HPDE6-E6E7 (cell line): ENCODE measurements around the gene IER2.
"Not testable (repeated sequence)": the region's sequence is repeated elsewhere in the genome, so short reads cannot be mapped to it uniquely, and the experiment has no call there.

Experiments used
- DNase-seq: peaks from one replicate; pipeline ENCODE4 v3.0.0; 2011; ENCODE audit warnings: missing footprints; ENCODE audit errors: extremely low spot score

The IER2 gene

GRCh38 chr19:13198634-13199033, 48.4 kb downstream of the IER2 start:
- DNase-seq, result no peak

GRCh38 chr19:13202112-13202511, 51.9 kb downstream of the IER2 start:
- not testable (repeated sequence) for DNase-seq
